Lower leg skin (tissue), 3 donors: ENCODE results near the gene HSP90AB1.

Experiments
- CTCF ChIP-seq, 3 donors: fragments of 450-650 bp; IDR thresholded peaks; one replicate each; pipeline ENCODE4 v1.5.1; 2016; ENCODE audit warnings: antibody characterized with exemption in 3 of 3, mild to moderate bottlenecking in 3 of 3, moderate library complexity in 2 of 3
- POLR2A ChIP-seq, 2 donors: fragments of 450-650 bp; IDR thresholded peaks; one replicate each; pipeline ENCODE4 v1.6.1; 2016 to 2017; ENCODE audit warnings: antibody characterized with exemption in 2 of 2, mild to moderate bottlenecking in 1 of 2, moderate library complexity in 1 of 2

GRCh38 chr6:44278774-44279697 lies 32.1 kb downstream of the HSP90AB1 start:
- TF ChIP-seq CTCF (IDR thresholded peaks at IDR 0.05), result no peak
- TF ChIP-seq POLR2A (IDR thresholded peaks at IDR 0.05), result no peak
